H1 (cell line): ENCODE data around the gene PRKD1. TPM values are rescaled to one million over a fixed set of nuclear protein-coding genes. Genes with fewer than 3 reads are reported as not detected.

Source experiments
- CTCF ChIA-PET: fragments of 300-600 bp; sonication (Branson Sonifier 250); formaldehyde crosslinking; loops from one replicate; lab custom pipeline; 2021; ENCODE audit not compliant: partially characterized antibody; lab: Charles Lee
- POLR2A ChIA-PET: fragments of 300-600 bp; sonication (Branson Sonifier 250); formaldehyde crosslinking; loops from one replicate; lab custom pipeline; 2021; ENCODE audit warnings: inconsistent platforms; ENCODE audit not compliant: partially characterized antibody; lab: Charles Lee
- DNase-seq, 2 experiments: peaks; one replicate each; pipeline versions ENCODE4 v3.0.0 to v3.0.0-alpha.2; 2010 to 2022; ENCODE audit warnings: low spot score in 2 of 2, low read depth in 1 of 2, mixed read lengths in 1 of 2
- FAIRE-seq: peaks from 2 replicates; lab custom pipeline; 2011; peaks lifted over from hg19 to GRCh38; lab: Jason Lieb, UNC
- H2AFZ ChIP-seq: 2 replicates; pipeline ENCODE4 v1.8.1; 2012; ENCODE audit warnings: low read length, inconsistent platforms
- H2AK5ac ChIP-seq: 2 replicates; pipeline ENCODE4 v1.6.1; 2013; ENCODE audit warnings: low read depth, low read length
- H2BK120ac ChIP-seq: replicated peaks from 2 replicates; pipeline ENCODE3; 2013; ENCODE audit warnings: low read depth, low read length, inconsistent platforms
- H2BK12ac ChIP-seq: 2 replicates; pipeline ENCODE4 v1.6.1; 2013; ENCODE audit warnings: low read depth, low read length
- H2BK15ac ChIP-seq: 2 replicates; pipeline ENCODE4 v1.6.1; 2013; ENCODE audit warnings: low read length
- H2BK20ac ChIP-seq: 2 replicates; pipeline ENCODE4 v1.6.1; 2013; ENCODE audit warnings: low read length
- H2BK5ac ChIP-seq: 2 replicates; pipeline ENCODE4 v1.6.1; 2013; ENCODE audit warnings: low read depth, low read length
- H3K14ac ChIP-seq: 2 replicates; pipeline ENCODE4 v1.6.1; 2013; ENCODE audit warnings: inconsistent platforms; ENCODE audit not compliant: insufficient read length
- H3K18ac ChIP-seq: 2 replicates; pipeline ENCODE4 v1.6.1; 2013; ENCODE audit warnings: low read length; ENCODE audit errors: extremely low read depth
- H3K23ac ChIP-seq: 2 replicates; pipeline ENCODE4 v1.6.1; 2013; ENCODE audit warnings: inconsistent platforms; ENCODE audit not compliant: insufficient read length
- H3K23me2 ChIP-seq: 2 replicates; pipeline ENCODE4 v1.6.1; 2013; ENCODE audit warnings: low read depth, low read length
- H3K27ac ChIP-seq: 2 replicates; pipeline ENCODE4 v1.6.1; 2011; ENCODE audit warnings: low read depth, low read length, inconsistent platforms
- H3K27me3 ChIP-seq, 4 experiments: replicated peaks in 1 of 4; 1 replicate in 1 of 4; 2 replicates in 3 of 4; pipeline versions ENCODE4 v1.6.1 to v1.8.1; 2011 to 2013; ENCODE audit warnings: low read length in 3 of 4, mild to moderate bottlenecking in 3 of 4, inconsistent platforms in 2 of 4, mixed read lengths in 2 of 4, moderate library complexity in 1 of 4; ENCODE audit not compliant: control insufficient read depth in 3 of 4, insufficient read depth in 3 of 4; ENCODE audit errors: extremely low read depth in 1 of 4
- H3K36me3 ChIP-seq, 4 experiments: 2 replicates each; pipeline versions ENCODE4 v1.6.1 to v1.8.1; 2011 to 2013; ENCODE audit warnings: mild to moderate bottlenecking in 4 of 4, low read length in 3 of 4, moderate library complexity in 2 of 4, control low read depth in 1 of 4, inconsistent platforms in 1 of 4; ENCODE audit not compliant: insufficient read depth in 4 of 4, control insufficient read depth in 2 of 4
- H3K4ac ChIP-seq: replicated peaks from 2 replicates; pipeline ENCODE3; 2013; ENCODE audit warnings: low read length, low read depth, mixed read lengths, inconsistent platforms; ENCODE audit not compliant: insufficient read length
- H3K4me1 ChIP-seq, 4 experiments: replicated peaks in 1 of 4; 1 replicate in 1 of 4; 2 replicates in 3 of 4; pipeline versions ENCODE4 v1.6.1 to v1.8.1; 2011 to 2013; ENCODE audit warnings: low read length in 3 of 4, inconsistent platforms in 2 of 4, mixed read lengths in 1 of 4; ENCODE audit not compliant: insufficient read depth in 4 of 4, control insufficient read depth in 3 of 4
- H3K4me2 ChIP-seq, 2 experiments: 2 replicates each; pipeline versions ENCODE4 v1.6.1 to v1.8.1; 2011 to 2013; ENCODE audit warnings: low read depth in 2 of 2, low read length in 2 of 2, control low read depth in 1 of 2, inconsistent platforms in 1 of 2, mild to moderate bottlenecking in 1 of 2; ENCODE audit not compliant: insufficient read depth in 1 of 2
- H3K4me3 ChIP-seq, 4 experiments: fragments of 200-600, 300-600 bp in 1 of 4; sonication (generic), shearing (Covaris generic), sonication (Bioruptor Twin) in 1 of 4; 2 replicates each; pipeline versions ENCODE4 v1.5.1 to v1.8.1; 2011 to 2016; ENCODE audit warnings: low read length in 4 of 4, low read depth in 3 of 4, control low read depth in 2 of 4, inconsistent platforms in 2 of 4, mild to moderate bottlenecking in 2 of 4, mixed read lengths in 1 of 4, moderate library complexity in 1 of 4; ENCODE audit not compliant: insufficient read depth in 2 of 4; ENCODE audit errors: extremely low read depth in 1 of 4
- H3K56ac ChIP-seq: replicated peaks from 2 replicates; pipeline ENCODE3; 2013; ENCODE audit warnings: low read depth, mild to moderate bottlenecking, mixed read lengths, low read length, inconsistent platforms; ENCODE audit not compliant: insufficient read length
- H3K79me1 ChIP-seq: 2 replicates; pipeline ENCODE4 v1.6.1; 2013; ENCODE audit warnings: low read depth, low read length, control low read depth
- H3K79me2 ChIP-seq, 2 experiments: 2 replicates each; pipeline versions ENCODE4 v1.6.1 to v1.8.1; 2012 to 2013; ENCODE audit warnings: low read length in 2 of 2, mild to moderate bottlenecking in 2 of 2, inconsistent platforms in 1 of 2; ENCODE audit not compliant: insufficient read depth in 2 of 2, control insufficient read depth in 1 of 2
- H3K9ac ChIP-seq, 4 experiments: replicated peaks in 1 of 4; 1 replicate in 1 of 4; 2 replicates in 3 of 4; pipeline versions ENCODE4 v1.6.1 to v1.8.1; 2011 to 2013; ENCODE audit warnings: low read depth in 3 of 4, low read length in 3 of 4, control low read depth in 2 of 4, mild to moderate bottlenecking in 2 of 4, moderate library complexity in 2 of 4, inconsistent platforms in 1 of 4; ENCODE audit errors: extremely low read depth in 1 of 4
- H3K9me3 ChIP-seq, 2 experiments: 2 replicates each; pipeline versions ENCODE4 v1.6.1 to v1.8.1; 2012 to 2013; ENCODE audit warnings: mild to moderate bottlenecking in 2 of 2, moderate library complexity in 2 of 2, control low read depth in 1 of 2, inconsistent platforms in 1 of 2, low read depth in 1 of 2, low read length in 1 of 2, mixed read lengths in 1 of 2; ENCODE audit not compliant: insufficient read depth in 2 of 2
- H4K20me1 ChIP-seq, 2 experiments: replicated peaks in 1 of 2; 2 replicates each; pipeline versions ENCODE3 to v1.8.1; 2011 to 2013; ENCODE audit warnings: inconsistent platforms in 2 of 2, low read length in 2 of 2, mild to moderate bottlenecking in 1 of 2; ENCODE audit not compliant: insufficient read depth in 2 of 2, control insufficient read depth in 1 of 2
- H4K5ac ChIP-seq: 2 replicates; pipeline ENCODE4 v1.6.1; 2013; ENCODE audit warnings: low read length, low read depth, mixed read lengths, inconsistent platforms; ENCODE audit not compliant: insufficient read length
- H4K8ac ChIP-seq: 2 replicates; pipeline ENCODE4 v1.8.0; 2013; ENCODE audit warnings: mild to moderate bottlenecking, moderate library complexity, low read length, inconsistent platforms; ENCODE audit not compliant: insufficient read depth; ENCODE audit errors: extremely low read depth
- H4K91ac ChIP-seq: replicated peaks from 2 replicates; pipeline ENCODE3; 2013; ENCODE audit warnings: low read length, mixed read lengths, inconsistent platforms; ENCODE audit not compliant: insufficient read length
- CTBP2 ChIP-seq: IDR thresholded peaks from 2 replicates; pipeline ENCODE4 v1.7.0; 2011; ENCODE audit warnings: borderline replicate concordance, mild to moderate bottlenecking, moderate library complexity, mixed read lengths, low read length; ENCODE audit not compliant: insufficient read depth, insufficient read length
- EGR1 ChIP-seq: IDR thresholded peaks from 2 replicates; pipeline ENCODE4 v1.6.1; 2011; ENCODE audit warnings: low read depth, low read length, borderline replicate concordance
- GTF2F1 ChIP-seq: IDR thresholded peaks from 2 replicates; pipeline ENCODE4 v1.6.1; 2012; ENCODE audit warnings: low read depth, low read length, improper control_type of control experiment, borderline replicate concordance
- HDAC6 ChIP-seq: IDR thresholded peaks from one replicate; pipeline ENCODE4 v1.7.1; 2012; ENCODE audit warnings: low read depth, mild to moderate bottlenecking, inconsistent platforms, low read length, moderate library complexity
- KDM5A ChIP-seq: fragments of 200-600 bp; IDR thresholded peaks from 2 replicates; pipeline ENCODE4 v1.7.1; 2012; ENCODE audit warnings: mild to moderate bottlenecking, low read length, inconsistent platforms, mixed read lengths
- POLR2A ChIP-seq, 2 experiments: IDR thresholded peaks; 1 replicate in 1 of 2; 2 replicates in 1 of 2; pipeline ENCODE4 v1.6.1; 2011; ENCODE audit warnings: low read depth in 2 of 2, low read length in 2 of 2, mild to moderate bottlenecking in 2 of 2; ENCODE audit errors: control extremely low read depth in 1 of 2
- RXRA ChIP-seq: IDR thresholded peaks from 2 replicates; pipeline ENCODE4 v1.6.1; 2011; ENCODE audit warnings: low read depth, mild to moderate bottlenecking, low read length, moderate library complexity; ENCODE audit not compliant: insufficient read depth
- SIX5 ChIP-seq: IDR thresholded peaks from 2 replicates; pipeline ENCODE4 v1.6.1; 2011; ENCODE audit warnings: mild to moderate bottlenecking, low read depth, low read length
- SUZ12 ChIP-seq: fragments of 200-600 bp; sonication (generic); IDR thresholded peaks from 2 replicates; pipeline ENCODE4 v1.6.1; 2012; ENCODE audit warnings: mild to moderate bottlenecking, inconsistent platforms, low read length, moderate library complexity, mixed read lengths
- TAF7 ChIP-seq: optimal IDR thresholded peaks from 2 replicates; pipeline ENCODE3; 2011; ENCODE audit warnings: low read depth, mild to moderate bottlenecking, inconsistent platforms, low read length, moderate library complexity, borderline replicate concordance
- YY1 ChIP-seq: IDR thresholded peaks from 2 replicates; pipeline ENCODE4 v1.6.1; 2011; ENCODE audit warnings: low read depth, mild to moderate bottlenecking, low read length
- ZNF274 ChIP-seq: IDR thresholded peaks from 2 replicates; pipeline ENCODE4 v1.7.0; 2012; ENCODE audit warnings: low read length, borderline replicate concordance; ENCODE audit errors: extremely low read depth
- WGBS, 2 experiments: shearing (Covaris generic) in 1 of 2; methylation state at CpG; one replicate each; pipeline versions ENCODE4 v1.1.6 to v1.1.7; 2013 to 2015; ENCODE audit warnings: low lambda C conversion rate in 2 of 2, mixed read lengths in 2 of 2, inconsistent platforms in 1 of 2, low coverage in 1 of 2, missing lambda C conversion rate in 1 of 2; ENCODE audit not compliant: insufficient replicate concordance in 2 of 2, insufficient coverage in 1 of 2, insufficient read length in 1 of 2; ENCODE audit errors: extremely low coverage in 1 of 2, missing lambda C conversion rate in 1 of 2; 5-methylcytosine and 5-hydroxymethylcytosine counted together
- polyA plus RNA-seq, 7 experiments: library from polyadenylated mRNA; depleted of rRNA in 3 of 7; stranded (reverse) in 5 of 7; unstranded in 2 of 7; fragments of >200 nt in 5 of 7; fragments of 200-250 nt in 2 of 7; gene quantifications; 1 replicate in 5 of 7; 2 replicates in 1 of 7; 4 replicates in 1 of 7; pipeline versions ENCODE4 v1.2.1 to v1.2.3, GENCODE V29; 2011 to 2013; ENCODE audit warnings: missing spikeins in 2 of 7, mixed read lengths in 2 of 7
- total RNA-seq: library from RNA; stranded (reverse); fragmentation: NEBNext Ultra II Directional; extraction: Animal tissue kit (Norgen Biotek cat#: 25700); gene quantifications from 2 replicates; pipeline ENCODE4 v1.2.1, GENCODE V29; 2021
- TF ChIP-seq, protein P1 (sequence below): IDR thresholded peaks from 2 replicates; pipeline ENCODE4 v1.6.1; 2012; ENCODE audit warnings: inconsistent platforms

The PRKD1 gene
- total and polyA plus RNA-seq, 2 of the 8 experiments (the other 6 are each of a cell fraction or from before 2014, with no cell fraction given): 3.6 to 6.8 TPM

DNA sequence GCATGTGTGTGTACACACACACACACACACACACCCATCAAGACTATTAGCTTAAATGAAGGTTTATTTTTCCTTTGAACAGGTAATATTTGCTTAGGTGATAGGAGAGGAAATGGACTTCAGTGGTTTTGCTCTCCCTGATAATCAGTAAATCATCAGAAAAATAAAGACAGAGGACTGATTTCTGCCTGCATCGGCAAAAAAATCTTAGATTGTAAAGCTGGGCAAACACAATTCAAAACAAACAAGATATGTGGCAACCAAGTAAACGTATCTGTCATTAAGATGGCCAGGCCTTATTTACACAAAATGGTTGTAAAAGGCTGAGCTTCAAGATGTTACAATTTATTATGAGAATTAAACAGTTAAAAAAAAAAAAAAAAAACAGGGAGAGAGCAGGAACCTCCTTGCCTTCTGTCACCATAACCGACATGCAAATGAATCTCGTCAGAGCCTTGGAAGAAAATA lies 31.3 kb downstream of the PRKD1 start:
- no peaks in the 10 kb centered on the region for H3K27me3 ChIP-seq

More for the DNA sequence above, 31.3 kb downstream of the PRKD1 start:
- no peak overlapping the region for H4K91ac ChIP-seq
- POLR2A ChIA-PET: interaction anchor here (0.7 kb wide), 1 partner anchor 28 kb away, joined by 3 read pairs; no protein-coding TSS in a partner anchor
- no peak overlapping the region for H3K56ac ChIP-seq
- CTCF ChIA-PET: no interaction called here
- H3K9ac ChIP-seq: no peak overlapping the region
- H3K36me3 ChIP-seq: no peaks in the 10 kb centered on the region
- H4K8ac ChIP-seq: no peak overlapping the region
- H3K27ac ChIP-seq: no peak overlapping the region
- no peaks in the 10 kb centered on the region for H4K20me1 ChIP-seq
- H3K4me3 ChIP-seq: no peak overlapping the region
- no peak overlapping the region for H2AFZ ChIP-seq
- H3K9me3 ChIP-seq: no peaks in the 10 kb centered on the region
- H3K4ac ChIP-seq: no peak overlapping the region
- no peak overlapping the region for H2BK15ac ChIP-seq
- H2BK5ac ChIP-seq: no peak overlapping the region
- FAIRE-seq: no peak
- H3K23me2 ChIP-seq: no peaks in the 10 kb centered on the region
- no peaks in the 10 kb centered on the region for H3K4me1 ChIP-seq
- no peak overlapping the region for H2BK20ac ChIP-seq
- H3K79me1 ChIP-seq: no peaks in the 10 kb centered on the region
- no peak for TF ChIP-seq HDAC6
- no peak for TF ChIP-seq CTBP2
- no peak for TF ChIP-seq GTF2F1
- TF ChIP-seq RXRA: no peak
- no peak for TF ChIP-seq EGR1
- no peak for TF ChIP-seq ZNF274
- no peak for TF ChIP-seq SUZ12
- no peak for TF ChIP-seq POLR2A (IDR thresholded peaks at IDR 0.05; ENCODE audit: control extremely low read depth in 1 of 2, low read depth in 2 of 2, low read length in 2 of 2)
- no peak for TF ChIP-seq KDM5A
- TF ChIP-seq SIX5: no peak
- no peak for TF ChIP-seq YY1
- TF ChIP-seq, protein P1, sequence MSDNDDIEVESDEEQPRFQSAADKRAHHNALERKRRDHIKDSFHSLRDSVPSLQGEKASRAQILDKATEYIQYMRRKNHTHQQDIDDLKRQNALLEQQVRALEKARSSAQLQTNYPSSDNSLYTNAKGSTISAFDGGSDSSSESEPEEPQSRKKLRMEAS: no peak
- TF ChIP-seq TAF7: no peak
- H4K5ac ChIP-seq: no peak overlapping the region
- H3K23ac ChIP-seq: no peak overlapping the region
- H3K14ac ChIP-seq: no peak overlapping the region
- no peak overlapping the region for H3K18ac ChIP-seq
- H3K79me2 ChIP-seq: no peaks in the 10 kb centered on the region; a peak in 1 of 4 replicates
- 77% methylated on average over 4 of the region's 4 CpGs; no CpG with 5 or more reads in 1 of the 2 experiments for WGBS, 2 experiments
- H2BK120ac ChIP-seq: no peak overlapping the region
- H2BK12ac ChIP-seq: no peak overlapping the region
- DNase-seq: no peak
- H3K4me2 ChIP-seq: no peak overlapping the region
- no peak overlapping the region for H2AK5ac ChIP-seq
